ENCODE results near the gene TRAPPC3. TPM values are rescaled to one million over a fixed set of nuclear protein-coding genes. Genes with fewer than 3 reads are reported as not detected.

The TRAPPC3 gene
- total RNA-seq, 1 experiment from 2014 or later = 52.7 TPM

DNA sequence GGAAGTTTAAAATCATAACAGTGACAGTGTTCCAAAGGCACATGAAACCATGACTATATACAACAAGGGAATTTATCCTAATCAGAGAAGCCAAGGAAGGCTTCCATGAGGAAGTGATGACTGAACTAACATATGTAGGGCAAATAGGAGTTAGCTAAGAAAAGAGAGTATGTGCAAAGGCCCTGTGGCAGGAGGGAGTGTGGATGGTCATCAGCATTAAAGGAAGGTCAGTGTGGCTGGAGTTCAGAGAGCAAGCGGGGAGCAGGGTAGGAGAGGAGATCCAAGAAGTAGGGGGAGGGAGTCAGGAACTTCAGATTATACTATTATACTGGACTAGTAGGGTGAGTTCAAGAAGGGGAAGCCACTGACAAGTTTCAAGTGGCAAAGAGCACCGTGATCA, 15.1 kb upstream of the TRAPPC3 start:
- H4K5ac ChIP-seq (ENCODE audit: insufficient read length, low read depth, low read length) = no peak overlapping the region
- no CpG with 5 or more reads among the region's 2 CpGs for WGBS (ENCODE audit: extremely low coverage, insufficient read length, low lambda C conversion rate)
- H3K9me3 ChIP-seq (ENCODE audit: control insufficient read depth, low read depth, low read length) = no peaks in the 10 kb centered on the region
- H4K20me1 ChIP-seq (ENCODE audit: control insufficient read depth, insufficient read depth, insufficient read length) = no peaks in the 10 kb centered on the region
- H3K23me2 ChIP-seq (ENCODE audit: insufficient read length, low read depth, low read length, poor library complexity, severe bottlenecking) = no peaks in the 10 kb centered on the region
- H3K9ac ChIP-seq (ENCODE audit: extremely low read depth, insufficient read length, low read length) = no peak overlapping the region
- no peaks in the 10 kb centered on the region for H3K4me1 ChIP-seq (ENCODE audit: insufficient read depth, low read length)
- no peak overlapping the region for H3K27ac ChIP-seq (ENCODE audit: insufficient read length, low read depth, low read length)
- H3K56ac ChIP-seq (ENCODE audit: insufficient read length, low read depth, low read length) = no peak overlapping the region
- no peak overlapping the region for H4K91ac ChIP-seq (ENCODE audit: insufficient read length, low read depth, low read length)
- H3K27me3 Mint-ChIP-seq (ENCODE audit: low read depth) = no peaks in the 10 kb centered on the region
- peaks cover 4% of the 10 kb centered on the region; the same call in 1 of the 2 replicates for H3K79me2 ChIP-seq (ENCODE audit: insufficient read depth, low read length)
- H2BK15ac ChIP-seq (ENCODE audit: low read depth, low read length) = no peak overlapping the region
- H2BK5ac ChIP-seq (ENCODE audit: insufficient read length, low read length) = no peak overlapping the region
- H2BK12ac ChIP-seq (ENCODE audit: insufficient read length, low read depth, low read length) = no peak overlapping the region
- H4K8ac ChIP-seq (replicated peaks; ENCODE audit: insufficient read length, low read depth, low read length) = no peak overlapping the region
- no peaks in the 10 kb centered on the region for H3K27me3 ChIP-seq (ENCODE audit: insufficient read depth, low read length)
- DNase-seq = no peak
- H3T11ph ChIP-seq (ENCODE audit: low read length) = no peak overlapping the region
- no peak overlapping the region for H3K27ac Mint-ChIP-seq
- TF ChIP-seq, protein P1, sequence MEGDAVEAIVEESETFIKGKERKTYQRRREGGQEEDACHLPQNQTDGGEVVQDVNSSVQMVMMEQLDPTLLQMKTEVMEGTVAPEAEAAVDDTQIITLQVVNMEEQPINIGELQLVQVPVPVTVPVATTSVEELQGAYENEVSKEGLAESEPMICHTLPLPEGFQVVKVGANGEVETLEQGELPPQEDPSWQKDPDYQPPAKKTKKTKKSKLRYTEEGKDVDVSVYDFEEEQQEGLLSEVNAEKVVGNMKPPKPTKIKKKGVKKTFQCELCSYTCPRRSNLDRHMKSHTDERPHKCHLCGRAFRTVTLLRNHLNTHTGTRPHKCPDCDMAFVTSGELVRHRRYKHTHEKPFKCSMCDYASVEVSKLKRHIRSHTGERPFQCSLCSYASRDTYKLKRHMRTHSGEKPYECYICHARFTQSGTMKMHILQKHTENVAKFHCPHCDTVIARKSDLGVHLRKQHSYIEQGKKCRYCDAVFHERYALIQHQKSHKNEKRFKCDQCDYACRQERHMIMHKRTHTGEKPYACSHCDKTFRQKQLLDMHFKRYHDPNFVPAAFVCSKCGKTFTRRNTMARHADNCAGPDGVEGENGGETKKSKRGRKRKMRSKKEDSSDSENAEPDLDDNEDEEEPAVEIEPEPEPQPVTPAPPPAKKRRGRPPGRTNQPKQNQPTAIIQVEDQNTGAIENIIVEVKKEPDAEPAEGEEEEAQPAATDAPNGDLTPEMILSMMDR (conservative IDR thresholded peaks at IDR 0.05) = no peak
- H3K4me2 ChIP-seq (ENCODE audit: insufficient read depth, insufficient read length, low read length) = no peak overlapping the region
- no peak overlapping the region for H2AFZ ChIP-seq (ENCODE audit: low read length)
- H3K79me1 ChIP-seq (ENCODE audit: insufficient read depth, low read depth, low read length, poor library complexity, severe bottlenecking) = peaks cover 3% of the 10 kb centered on the region
- no peak overlapping the region for H2AK5ac ChIP-seq (ENCODE audit: insufficient read length, low read length)
- H3K36me3 Mint-ChIP-seq (ENCODE audit: insufficient read depth in 1 of 3, low read depth in 3 of 3) = no peaks in the 10 kb centered on the region; a peak in 3 of 7 replicates
- no peaks in the 10 kb centered on the region for H3K9me3 Mint-ChIP-seq
- no peak overlapping the region for H3K14ac ChIP-seq (ENCODE audit: insufficient read depth, low read length)
- H3K23ac ChIP-seq (ENCODE audit: insufficient read length, low read depth, low read length) = no peak overlapping the region
- H3K4me3 Mint-ChIP-seq = no peak overlapping the region
- no peak overlapping the region for H2BK120ac ChIP-seq (ENCODE audit: low read depth, low read length, poor library complexity, severe bottlenecking)
- no peak overlapping the region for H2BK20ac ChIP-seq (ENCODE audit: low read depth, low read length, poor library complexity, severe bottlenecking)
- peaks cover 16 to 23% of the 10 kb centered on the region in 2 experiments for H3K4me1 Mint-ChIP-seq
- H3K4ac ChIP-seq (ENCODE audit: low read depth, low read length) = no peak overlapping the region
- no peak overlapping the region for H3K18ac ChIP-seq (ENCODE audit: insufficient read length, low read depth, low read length)
